ENCODE results near the gene PDE4D.

DNA sequence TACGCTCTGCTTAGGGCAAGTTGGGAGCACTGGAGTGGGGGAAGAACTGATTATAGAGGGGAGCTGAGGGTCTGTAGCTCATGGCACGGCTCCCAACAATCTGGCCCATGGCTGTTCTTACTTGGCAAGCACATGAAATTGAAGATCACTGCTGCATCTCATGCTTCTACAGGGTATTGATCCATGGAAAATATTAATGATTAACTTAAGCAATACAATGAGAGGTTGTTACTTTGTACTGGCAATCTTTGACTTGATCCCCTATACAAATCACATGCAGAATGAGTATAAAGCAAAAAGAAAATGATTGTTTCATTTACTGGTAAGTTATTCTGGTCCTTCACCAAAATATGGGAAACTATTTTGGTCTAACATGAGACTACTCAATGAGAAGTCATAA lies 481.1 kb downstream of the PDE4D start:
- no peak for TF ChIP-seq CHD2 (IDR thresholded peaks at IDR 0.05; ENCODE audit: borderline replicate concordance, low read depth, low read length)
- TF ChIP-seq MXI1 (IDR thresholded peaks at IDR 0.05; ENCODE audit: low read depth, low read length): no peak
- TF ChIP-seq, protein P1, sequence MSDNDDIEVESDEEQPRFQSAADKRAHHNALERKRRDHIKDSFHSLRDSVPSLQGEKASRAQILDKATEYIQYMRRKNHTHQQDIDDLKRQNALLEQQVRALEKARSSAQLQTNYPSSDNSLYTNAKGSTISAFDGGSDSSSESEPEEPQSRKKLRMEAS (IDR thresholded peaks at IDR 0.05; ENCODE audit: low read depth, low read length): no peak
- no peak for TF ChIP-seq SMC3 (IDR thresholded peaks at IDR 0.05; ENCODE audit: borderline replicate concordance, low read length)
- no peak for TF ChIP-seq POLR2AphosphoS5 (IDR thresholded peaks at IDR 0.05; ENCODE audit: low read length)
- TF ChIP-seq, protein P2, sequence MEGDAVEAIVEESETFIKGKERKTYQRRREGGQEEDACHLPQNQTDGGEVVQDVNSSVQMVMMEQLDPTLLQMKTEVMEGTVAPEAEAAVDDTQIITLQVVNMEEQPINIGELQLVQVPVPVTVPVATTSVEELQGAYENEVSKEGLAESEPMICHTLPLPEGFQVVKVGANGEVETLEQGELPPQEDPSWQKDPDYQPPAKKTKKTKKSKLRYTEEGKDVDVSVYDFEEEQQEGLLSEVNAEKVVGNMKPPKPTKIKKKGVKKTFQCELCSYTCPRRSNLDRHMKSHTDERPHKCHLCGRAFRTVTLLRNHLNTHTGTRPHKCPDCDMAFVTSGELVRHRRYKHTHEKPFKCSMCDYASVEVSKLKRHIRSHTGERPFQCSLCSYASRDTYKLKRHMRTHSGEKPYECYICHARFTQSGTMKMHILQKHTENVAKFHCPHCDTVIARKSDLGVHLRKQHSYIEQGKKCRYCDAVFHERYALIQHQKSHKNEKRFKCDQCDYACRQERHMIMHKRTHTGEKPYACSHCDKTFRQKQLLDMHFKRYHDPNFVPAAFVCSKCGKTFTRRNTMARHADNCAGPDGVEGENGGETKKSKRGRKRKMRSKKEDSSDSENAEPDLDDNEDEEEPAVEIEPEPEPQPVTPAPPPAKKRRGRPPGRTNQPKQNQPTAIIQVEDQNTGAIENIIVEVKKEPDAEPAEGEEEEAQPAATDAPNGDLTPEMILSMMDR (IDR thresholded peaks at IDR 0.05 in 2 of 3, conservative IDR thresholded peaks at IDR 0.05 in 1 of 3; ENCODE audit: control insufficient read depth in 2 of 3, extremely low read depth in 1 of 3, insufficient read depth in 1 of 3, low read depth in 3 of 3, low read length in 3 of 3): no peak
- no peak for TF ChIP-seq RB1 (IDR thresholded peaks at IDR 0.05; ENCODE audit: borderline replicate concordance)
- no peak for TF ChIP-seq RAD21 (IDR thresholded peaks at IDR 0.05; ENCODE audit: insufficient read depth, low read depth, low read length)
- TF ChIP-seq STAT3 (IDR thresholded peaks at IDR 0.05; ENCODE audit: low read depth, low read length): no peak
- TF ChIP-seq BHLHE40 (IDR thresholded peaks at IDR 0.05; ENCODE audit: borderline replicate concordance in 1 of 2, low read depth in 2 of 2, low read length in 1 of 2): no peak
- no peak for TF ChIP-seq NFYB (IDR thresholded peaks at IDR 0.05; ENCODE audit: insufficient read depth, low read depth, low read length)
- TF ChIP-seq, protein P3, sequence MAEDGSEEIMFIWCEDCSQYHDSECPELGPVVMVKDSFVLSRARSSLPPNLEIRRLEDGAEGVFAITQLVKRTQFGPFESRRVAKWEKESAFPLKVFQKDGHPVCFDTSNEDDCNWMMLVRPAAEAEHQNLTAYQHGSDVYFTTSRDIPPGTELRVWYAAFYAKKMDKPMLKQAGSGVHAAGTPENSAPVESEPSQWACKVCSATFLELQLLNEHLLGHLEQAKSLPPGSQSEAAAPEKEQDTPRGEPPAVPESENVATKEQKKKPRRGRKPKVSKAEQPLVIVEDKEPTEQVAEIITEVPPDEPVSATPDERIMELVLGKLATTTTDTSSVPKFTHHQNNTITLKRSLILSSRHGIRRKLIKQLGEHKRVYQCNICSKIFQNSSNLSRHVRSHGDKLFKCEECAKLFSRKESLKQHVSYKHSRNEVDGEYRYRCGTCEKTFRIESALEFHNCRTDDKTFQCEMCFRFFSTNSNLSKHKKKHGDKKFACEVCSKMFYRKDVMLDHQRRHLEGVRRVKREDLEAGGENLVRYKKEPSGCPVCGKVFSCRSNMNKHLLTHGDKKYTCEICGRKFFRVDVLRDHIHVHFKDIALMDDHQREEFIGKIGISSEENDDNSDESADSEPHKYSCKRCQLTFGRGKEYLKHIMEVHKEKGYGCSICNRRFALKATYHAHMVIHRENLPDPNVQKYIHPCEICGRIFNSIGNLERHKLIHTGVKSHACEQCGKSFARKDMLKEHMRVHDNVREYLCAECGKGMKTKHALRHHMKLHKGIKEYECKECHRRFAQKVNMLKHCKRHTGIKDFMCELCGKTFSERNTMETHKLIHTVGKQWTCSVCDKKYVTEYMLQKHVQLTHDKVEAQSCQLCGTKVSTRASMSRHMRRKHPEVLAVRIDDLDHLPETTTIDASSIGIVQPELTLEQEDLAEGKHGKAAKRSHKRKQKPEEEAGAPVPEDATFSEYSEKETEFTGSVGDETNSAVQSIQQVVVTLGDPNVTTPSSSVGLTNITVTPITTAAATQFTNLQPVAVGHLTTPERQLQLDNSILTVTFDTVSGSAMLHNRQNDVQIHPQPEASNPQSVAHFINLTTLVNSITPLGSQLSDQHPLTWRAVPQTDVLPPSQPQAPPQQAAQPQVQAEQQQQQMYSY (CRISPR knock-in tag; IDR thresholded peaks at IDR 0.05): no peak
- no peak for TF ChIP-seq TAF1 (IDR thresholded peaks at IDR 0.05; ENCODE audit: borderline replicate concordance, low read depth, low read length)
- no peak for TF ChIP-seq EGR1 (IDR thresholded peaks at IDR 0.05; ENCODE audit: borderline replicate concordance in 1 of 2, low read depth in 2 of 2, low read length in 2 of 2)

All from GM12878 (cell line).